HL-60 (cell line): ENCODE measurements around the gene IGFBPL1.

ENCODE experiments used
- DNase-seq, 2 experiments: peaks; one replicate each; pipeline ENCODE4 v3.0.0-alpha.2; 2010 to 2020; ENCODE audit warnings: low read depth in 1 of 2, low spot score in 1 of 2
- H3K27ac ChIP-seq: fragments of 250-450 bp; sonication (Bioruptor Pico); replicated peaks from 2 replicates; pipeline ENCODE4 v1.5.1; 2020; ENCODE audit warnings: mild to moderate bottlenecking, moderate library complexity
- H3K27me3 ChIP-seq: fragments of 250-450 bp; sonication (Bioruptor Pico); 2 replicates; pipeline ENCODE4 v1.5.1; 2021; ENCODE audit warnings: mild to moderate bottlenecking, moderate library complexity; ENCODE audit not compliant: insufficient read depth, poor library complexity, severe bottlenecking
- H3K4me3 ChIP-seq: replicated peaks from 2 replicates; pipeline ENCODE4 v1.5.1; 2011; ENCODE audit warnings: mild to moderate bottlenecking, control low read depth, low read length; ENCODE audit not compliant: insufficient read depth
- CTCF ChIP-seq: IDR thresholded peaks from one replicate; pipeline ENCODE4 v1.5.1; 2011; ENCODE audit warnings: low read length, control low read depth, inconsistent platforms; ENCODE audit not compliant: insufficient read depth
- GABPA ChIP-seq: IDR thresholded peaks from 2 replicates; pipeline ENCODE4 v1.6.1; 2012; ENCODE audit warnings: low read depth
- POLR2AphosphoS5 ChIP-seq: IDR thresholded peaks from 2 replicates; pipeline ENCODE4 v1.6.1; 2012; ENCODE audit warnings: low read depth
- REST ChIP-seq: IDR thresholded peaks from 2 replicates; pipeline ENCODE4 v1.6.1; 2012; ENCODE audit warnings: low read depth; ENCODE audit not compliant: insufficient replicate concordance
- SPI1 ChIP-seq: IDR thresholded peaks from 2 replicates; pipeline ENCODE4 v1.6.1; 2012; ENCODE audit warnings: low read depth, mild to moderate bottlenecking, borderline replicate concordance

IGFBPL1 gene

GRCh38 chr9:38358390-38359296 lies 65.6 kb downstream of the IGFBPL1 start:
- no peak overlapping the region for H3K4me3 ChIP-seq
- DNase-seq: no peak
- no peak overlapping the region for H3K27ac ChIP-seq
- no peak for TF ChIP-seq GABPA
- no peaks in the 10 kb centered on the region for H3K27me3 ChIP-seq

GRCh38 chr9:38357350-38358114 lies 66.7 kb downstream of the IGFBPL1 start:
- H3K4me3 ChIP-seq: no peak overlapping the region
- no peak overlapping the region for H3K27ac ChIP-seq
- H3K27me3 ChIP-seq: no peaks in the 10 kb centered on the region
- DNase-seq: no peak
- TF ChIP-seq GABPA (no peak), SPI1 (no peak), CTCF (no peak), REST (no peak), POLR2AphosphoS5 (no peak)

GRCh38 chr9:38356851-38357250 lies 67.4 kb downstream of the IGFBPL1 start:
- TF ChIP-seq POLR2AphosphoS5: no peak
- no peak for TF ChIP-seq SPI1
- TF ChIP-seq CTCF: no peak
- no peak for TF ChIP-seq REST

More at GRCh38 chr9:38356851-38357250, 67.4 kb downstream of the IGFBPL1 start:
- Histone ChIP-seq H3K27me3 (no peaks in the 10 kb centered on the region), H3K27ac (no peak overlapping the region), H3K4me3 (no peak overlapping the region)
- no peak for DNase-seq
